Glutamatergic neuron (in vitro differentiated cells): ENCODE measurements around the gene PPP2R2C. TPM values are rescaled to one million over a fixed set of nuclear protein-coding genes. Genes with fewer than 3 reads are reported as not detected.
A peak's percentile ranks its signal among the peaks of the same experiment; 100 is the strongest.

ENCODE experiments used
- DNase-seq: peaks from one replicate; pipeline ENCODE4 v3.0.0; 2022
- H3K27ac Mint-ChIP-seq: one replicate; pipeline ENCODE4 v1.8.0; 2020; ENCODE audit warnings: mild to moderate bottlenecking, mixed read lengths, inconsistent platforms; ENCODE audit not compliant: unreplicated experiment
- H3K27me3 Mint-ChIP-seq: one replicate; pipeline ENCODE4 v1.8.0; 2020; ENCODE audit warnings: mild to moderate bottlenecking, moderate library complexity, mixed read lengths, inconsistent platforms; ENCODE audit not compliant: unreplicated experiment
- H3K36me3 Mint-ChIP-seq: one replicate; pipeline ENCODE4 v1.8.0; 2020; ENCODE audit warnings: mild to moderate bottlenecking, mixed read lengths, inconsistent platforms; ENCODE audit not compliant: unreplicated experiment
- H3K4me1 Mint-ChIP-seq: one replicate; pipeline ENCODE4 v1.8.0; 2020; ENCODE audit warnings: mild to moderate bottlenecking, low read depth, mixed read lengths, inconsistent platforms; ENCODE audit not compliant: unreplicated experiment
- H3K4me3 Mint-ChIP-seq: one replicate; pipeline ENCODE4 v1.8.0; 2020; ENCODE audit warnings: mild to moderate bottlenecking, mixed read lengths, inconsistent platforms; ENCODE audit not compliant: unreplicated experiment
- H3K9me3 Mint-ChIP-seq: one replicate; pipeline ENCODE4 v1.8.0; 2020; ENCODE audit warnings: mild to moderate bottlenecking, moderate library complexity, mixed read lengths, inconsistent platforms; ENCODE audit not compliant: unreplicated experiment
- CTCF ChIP-seq: fragments of 200-600 bp; sonication (generic); IDR thresholded peaks from one replicate; pipeline ENCODE4 v1.5.0; 2021; ENCODE audit not compliant: partially characterized antibody, unreplicated experiment
- total RNA-seq: library from RNA; stranded (reverse); fragmentation: NEBNext Ultra II Directional; extraction: Animal tissue kit (Norgen Biotek cat#: 25700); gene quantifications from one replicate; pipeline ENCODE4 v1.2.1, GENCODE V29; 2021; ENCODE audit not compliant: unreplicated experiment

PPP2R2C gene
- total RNA-seq, 1 donor from 2014 or later = 9.4 TPM

GRCh38 chr4:6474705-6475457 is 2.5 kb upstream of the PPP2R2C start:
- Mint-ChIP-seq H3K9me3 (peaks cover 5% of the 10 kb centered on the region), H3K27ac (no peak overlapping the region), H3K27me3 (peaks cover 11% of the 10 kb centered on the region), H3K36me3 (no peaks in the 10 kb centered on the region), H3K4me1 (peaks cover 9% of the 10 kb centered on the region), H3K4me3 (no peak overlapping the region)
- no peak for DNase-seq
- TF ChIP-seq CTCF = no peak

GRCh38 chr4:6474053-6474568 is 1.7 kb upstream of the PPP2R2C start:
- peaks cover 9% of the 10 kb centered on the region for H3K4me1 Mint-ChIP-seq
- peaks cover 11% of the 10 kb centered on the region for H3K27me3 Mint-ChIP-seq
- H3K9me3 Mint-ChIP-seq = peaks cover 5% of the 10 kb centered on the region
- no peak overlapping the region for H3K27ac Mint-ChIP-seq
- H3K36me3 Mint-ChIP-seq = no peaks in the 10 kb centered on the region
- TF ChIP-seq CTCF = no peak
- no peak overlapping the region for H3K4me3 Mint-ChIP-seq
- peak; percentile 52 for DNase-seq

- Mint-ChIP-seq H3K27me3 (peaks cover 11% of the 10 kb centered on the region), H3K4me3 (no peak overlapping the region), H3K9me3 (peaks cover 5% of the 10 kb centered on the region), H3K36me3 (no peaks in the 10 kb centered on the region), H3K4me1 (peaks cover 8% of the 10 kb centered on the region), H3K27ac (no peak overlapping the region)
- DNase-seq = no peak
- no peak for TF ChIP-seq CTCF
These were observed 1.0 kb upstream of the PPP2R2C start for GRCh38 chr4:6473264-6474052.

GRCh38 chr4:6472008-6472386 is 417 bp downstream of the PPP2R2C start:
- peaks cover 3% of the 10 kb centered on the region for H3K9me3 Mint-ChIP-seq
- peaks cover 11% of the 10 kb centered on the region for H3K27me3 Mint-ChIP-seq
- no peaks in the 10 kb centered on the region for H3K36me3 Mint-ChIP-seq
- DNase-seq = no peak
- no peak overlapping the region for H3K4me3 Mint-ChIP-seq
- H3K4me1 Mint-ChIP-seq = no peaks in the 10 kb centered on the region
- TF ChIP-seq CTCF = no peak
- H3K27ac Mint-ChIP-seq = no peak overlapping the region
